ENCODE measurements around the gene CTSS.

- TF ChIP-seq, protein P1, sequence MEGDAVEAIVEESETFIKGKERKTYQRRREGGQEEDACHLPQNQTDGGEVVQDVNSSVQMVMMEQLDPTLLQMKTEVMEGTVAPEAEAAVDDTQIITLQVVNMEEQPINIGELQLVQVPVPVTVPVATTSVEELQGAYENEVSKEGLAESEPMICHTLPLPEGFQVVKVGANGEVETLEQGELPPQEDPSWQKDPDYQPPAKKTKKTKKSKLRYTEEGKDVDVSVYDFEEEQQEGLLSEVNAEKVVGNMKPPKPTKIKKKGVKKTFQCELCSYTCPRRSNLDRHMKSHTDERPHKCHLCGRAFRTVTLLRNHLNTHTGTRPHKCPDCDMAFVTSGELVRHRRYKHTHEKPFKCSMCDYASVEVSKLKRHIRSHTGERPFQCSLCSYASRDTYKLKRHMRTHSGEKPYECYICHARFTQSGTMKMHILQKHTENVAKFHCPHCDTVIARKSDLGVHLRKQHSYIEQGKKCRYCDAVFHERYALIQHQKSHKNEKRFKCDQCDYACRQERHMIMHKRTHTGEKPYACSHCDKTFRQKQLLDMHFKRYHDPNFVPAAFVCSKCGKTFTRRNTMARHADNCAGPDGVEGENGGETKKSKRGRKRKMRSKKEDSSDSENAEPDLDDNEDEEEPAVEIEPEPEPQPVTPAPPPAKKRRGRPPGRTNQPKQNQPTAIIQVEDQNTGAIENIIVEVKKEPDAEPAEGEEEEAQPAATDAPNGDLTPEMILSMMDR (conservative IDR thresholded peaks at IDR 0.05 in 1 of 2, IDR thresholded peaks at IDR 0.05 in 1 of 2; ENCODE audit: low read depth in 1 of 2, low read length in 2 of 2) = no peak
- TF ChIP-seq EZH2 (IDR thresholded peaks at IDR 0.05; ENCODE audit: low read length, missing control alignments) = no peak
Observed at GRCh38 chr1:150720098-150720497, 45.5 kb downstream of the CTSS start.

Measured in fibroblast of lung (primary cell).